Endothelial cell of umbilical vein (primary cell): ENCODE results near the gene STAT1. TPM values are rescaled to one million over a fixed set of nuclear protein-coding genes. Genes with fewer than 3 reads are reported as not detected.

ENCODE experiments used
- BruUV-seq: library from RNA; stranded (reverse); fragments of 400-500 nt; replicated peaks from 2 replicates; lab custom pipeline; 2021; lab: Mats Ljungman, UMichigan
- CTCF ChIA-PET: fragments of 300-600, 350-600 bp; sonication (Branson Sonifier 250); formaldehyde crosslinking; loops from one replicate; lab custom pipeline; 2021; ENCODE audit warnings: antibody characterized with exemption, inconsistent platforms; lab: Charles Lee
- POLR2A ChIA-PET: fragments of 300-600, 350-600 bp; sonication (Branson Sonifier 250); formaldehyde crosslinking; loops from one replicate; lab custom pipeline; 2021; ENCODE audit warnings: antibody characterized with exemption, inconsistent platforms; lab: Charles Lee
- DNase-seq: peaks from one replicate; pipeline ENCODE4 v3.0.0-alpha.2; 2011; ENCODE audit warnings: low read depth, low spot score
- FAIRE-seq: peaks from 2 replicates; lab custom pipeline; 2011; peaks lifted over from hg19 to GRCh38; lab: Jason Lieb, UNC
- H2AFZ ChIP-seq: 2 replicates; pipeline ENCODE4 v1.6.0; 2012; ENCODE audit warnings: low read depth, low read length, control low read depth, inconsistent platforms
- H3K27ac ChIP-seq: 2 replicates; pipeline ENCODE4 v1.5.1; 2011; ENCODE audit warnings: low read depth, mild to moderate bottlenecking, control low read depth, low read length, moderate library complexity; ENCODE audit not compliant: insufficient read depth
- H3K27me3 ChIP-seq, 2 experiments: 2 replicates each; pipeline versions ENCODE4 v1.6.0 to v1.6.1; 2011; ENCODE audit warnings: low read length in 2 of 2, mixed read lengths in 1 of 2; ENCODE audit not compliant: control insufficient read depth in 2 of 2, insufficient read depth in 2 of 2
- H3K36me3 ChIP-seq, 2 experiments: 2 replicates in 1 of 2; 3 replicates in 1 of 2; pipeline ENCODE4 v1.5.1; 2011; ENCODE audit warnings: low read length in 2 of 2, mild to moderate bottlenecking in 1 of 2, moderate library complexity in 1 of 2; ENCODE audit not compliant: control insufficient read depth in 2 of 2, insufficient read depth in 2 of 2; ENCODE audit errors: extremely low read depth in 1 of 2
- H3K4me1 ChIP-seq: 3 replicates; pipeline ENCODE4 v1.5.1; 2011; ENCODE audit warnings: mild to moderate bottlenecking, low read length; ENCODE audit not compliant: control insufficient read depth, insufficient read depth; ENCODE audit errors: extremely low read depth
- H3K4me2 ChIP-seq: 2 replicates; pipeline ENCODE4 v1.6.1; 2011; ENCODE audit warnings: low read length, control low read depth, mixed read lengths; ENCODE audit not compliant: insufficient read depth
- H3K4me3 ChIP-seq, 3 experiments: fragments of 200-600 bp in 1 of 3; sonication (generic), shearing (Covaris generic) in 1 of 3; replicated peaks in 1 of 3; 2 replicates each; pipeline ENCODE4 v1.5.1; 2011 to 2016; ENCODE audit warnings: control low read depth in 3 of 3, low read length in 3 of 3, mild to moderate bottlenecking in 2 of 3, inconsistent platforms in 1 of 3, low read depth in 1 of 3, moderate library complexity in 1 of 3; ENCODE audit not compliant: insufficient read depth in 1 of 3
- H3K79me2 ChIP-seq: 2 replicates; pipeline ENCODE4 v1.6.0; 2012; ENCODE audit warnings: low read length, inconsistent platforms; ENCODE audit not compliant: control insufficient read depth, insufficient read depth
- H3K9ac ChIP-seq: replicated peaks from 2 replicates; pipeline ENCODE3; 2011; ENCODE audit warnings: low read length, control low read depth; ENCODE audit not compliant: insufficient read depth; ENCODE audit errors: extremely low read depth
- H3K9me1 ChIP-seq: replicated peaks from 3 replicates; pipeline ENCODE4 v1.6.0; 2011; ENCODE audit warnings: mild to moderate bottlenecking, low read length; ENCODE audit not compliant: control insufficient read depth, insufficient read depth; ENCODE audit errors: extremely low read depth
- H3K9me3 ChIP-seq: replicated peaks from 2 replicates; pipeline ENCODE4 v1.5.1; 2012; ENCODE audit warnings: low read length, inconsistent platforms; ENCODE audit not compliant: control insufficient read depth, insufficient read depth
- H4K20me1 ChIP-seq: replicated peaks from 2 replicates; pipeline ENCODE3; 2011; ENCODE audit warnings: mild to moderate bottlenecking, low read length; ENCODE audit not compliant: control insufficient read depth, insufficient read depth; ENCODE audit errors: extremely low read depth
- EZH2 ChIP-seq: IDR thresholded peaks from 2 replicates; pipeline ENCODE4 v1.6.1; 2012; ENCODE audit warnings: borderline replicate concordance, low read depth, mild to moderate bottlenecking, moderate library complexity, low read length, inconsistent platforms; ENCODE audit not compliant: severe bottlenecking
- FOS ChIP-seq: IDR thresholded peaks from 2 replicates; pipeline ENCODE4 v1.6.1; 2011; ENCODE audit warnings: mild to moderate bottlenecking, low read length, moderate library complexity, borderline replicate concordance; ENCODE audit not compliant: insufficient read depth
- GATA2 ChIP-seq: IDR thresholded peaks from 2 replicates; pipeline ENCODE4 v1.7.0; 2011; ENCODE audit warnings: low read depth, mild to moderate bottlenecking, moderate library complexity, mixed read lengths, low read length; ENCODE audit not compliant: insufficient read length, insufficient read depth
- JUN ChIP-seq: IDR thresholded peaks from 2 replicates; pipeline ENCODE4 v1.6.1; 2011; ENCODE audit warnings: borderline replicate concordance, low read depth; ENCODE audit not compliant: insufficient read length, insufficient read depth
- MAX ChIP-seq: IDR thresholded peaks from 2 replicates; pipeline ENCODE4 v1.6.1; 2011; ENCODE audit not compliant: insufficient read depth, insufficient read length
- MYC ChIP-seq: IDR thresholded peaks from one replicate; pipeline ENCODE4 v1.6.1; 2011; ENCODE audit warnings: mild to moderate bottlenecking, low read depth, low read length
- POLR2A ChIP-seq: IDR thresholded peaks from 2 replicates; pipeline ENCODE4 v1.6.1; 2012; ENCODE audit warnings: low read depth, mild to moderate bottlenecking, control low read depth, low read length
- POLR2AphosphoS5 ChIP-seq: IDR thresholded peaks from 2 replicates; pipeline ENCODE4 v1.6.1; 2012; ENCODE audit warnings: low read depth, mild to moderate bottlenecking, control low read depth, low read length, moderate library complexity; ENCODE audit not compliant: insufficient read depth
- dilution Hi-C: fragments of 300-500 bp; cut with MboI; formaldehyde crosslinking; loops from one replicate; pipeline ENCODE4 v1.15.0; 2019; ENCODE audit warnings: low sequenced_read_pairs; ENCODE audit not compliant: extremely low pct_ligation_motif_present
- intact Hi-C: fragments of 100-400 bp; cut with micrococcal nuclease; formaldehyde crosslinking; loops from one replicate; pipeline ENCODE4 v1.10.0; 2022
- polyA plus RNA-seq, 4 experiments: library from polyadenylated mRNA; depleted of rRNA in 3 of 4; stranded (reverse) in 3 of 4; unstranded in 1 of 4; fragments of >200 nt; gene quantifications; 2 replicates each; pipeline versions ENCODE4 v1.2.1 to v1.2.3, GENCODE V29; 2011 to 2012; ENCODE audit warnings: missing spikeins in 1 of 4
- total RNA-seq: library from RNA; stranded (reverse); gene quantifications from 2 replicates; pipeline ENCODE4 v1.2.3, GENCODE V29; 2021
- TF ChIP-seq, protein P1 (sequence below), 2 donors: IDR thresholded peaks; 1 replicate in 1 of 2; 2 replicates in 1 of 2; pipeline ENCODE4 v1.5.1; 2011; ENCODE audit warnings: low read length in 2 of 2, mild to moderate bottlenecking in 2 of 2, moderate library complexity in 2 of 2, control low read depth in 1 of 2, inconsistent platforms in 1 of 2, low read depth in 1 of 2; ENCODE audit not compliant: insufficient read depth in 1 of 2; ENCODE audit errors: extremely low read depth in 1 of 2

STAT1 gene
- total and polyA plus RNA-seq, 2 donors (not counting 3 experiments of a cell fraction or from before 2014, with no cell fraction given) = 64.2 to 67.6 TPM

GRCh38 chr2:190942697-190943096 is 71.3 kb downstream of the STAT1 start:
- no peaks in the 10 kb centered on the region for H3K9me3 ChIP-seq
- no peaks in the 10 kb centered on the region for H3K36me3 ChIP-seq
- ChIA-PET CTCF (no interaction called here), POLR2A (no interaction called here)
- H3K79me2 ChIP-seq = no peaks in the 10 kb centered on the region
- dilution Hi-C loops (no loop called here), intact Hi-C loops (no loop called here)
- no peak for DNase-seq
- BruUV-seq = no TSS peak
- peaks cover 20% of the 10 kb centered on the region for H3K4me1 ChIP-seq
- H2AFZ ChIP-seq = no peak overlapping the region
- no peak overlapping the region for H3K4me2 ChIP-seq
- no peak overlapping the region for H3K4me3 ChIP-seq
- no peak for FAIRE-seq
- H3K9me1 ChIP-seq = no peaks in the 10 kb centered on the region
- H3K27ac ChIP-seq = no peak overlapping the region
- no peaks in the 10 kb centered on the region for H4K20me1 ChIP-seq
- no peaks in the 10 kb centered on the region for H3K27me3 ChIP-seq
- no peak for TF ChIP-seq POLR2AphosphoS5
- no peak for TF ChIP-seq JUN
- no peak for TF ChIP-seq GATA2
- no peak overlapping the region for H3K9ac ChIP-seq

DNA sequence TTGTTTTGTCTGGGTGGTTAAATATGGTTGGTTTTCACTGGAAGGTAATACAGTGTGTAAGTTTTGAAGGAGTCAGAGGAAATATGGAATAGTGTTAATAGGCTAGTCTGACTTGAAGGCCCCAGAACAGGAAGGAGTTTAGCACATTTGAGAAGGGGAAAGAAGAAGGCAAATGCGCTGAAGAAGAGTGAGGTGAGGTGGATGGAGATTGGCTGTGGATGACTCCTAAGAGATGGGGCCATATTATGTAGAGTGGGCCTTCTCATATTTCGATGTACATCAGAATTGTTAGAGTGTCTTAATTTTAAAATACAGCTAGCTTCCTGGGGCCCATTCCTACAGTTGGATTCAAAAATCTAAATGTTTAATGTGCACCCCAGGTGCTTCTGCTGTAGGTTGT is 72.4 kb downstream of the STAT1 start:
- Histone ChIP-seq H3K9me1 (no peaks in the 10 kb centered on the region), H3K9ac (no peak overlapping the region), H3K9me3 (no peaks in the 10 kb centered on the region), H2AFZ (no peak overlapping the region), H3K4me2 (no peak overlapping the region), H3K79me2 (no peaks in the 10 kb centered on the region), H4K20me1 (no peaks in the 10 kb centered on the region), H3K27me3 (no peaks in the 10 kb centered on the region), H3K4me1 (peaks cover 9% of the 10 kb centered on the region), H3K36me3 (no peaks in the 10 kb centered on the region), H3K4me3 (no peak overlapping the region), H3K27ac (no peak overlapping the region)
- TF ChIP-seq POLR2AphosphoS5 (no peak), MYC (no peak), POLR2A (no peak), MAX (no peak), EZH2 (no peak), GATA2 (no peak), FOS (no peak)
- TF ChIP-seq, protein P1, sequence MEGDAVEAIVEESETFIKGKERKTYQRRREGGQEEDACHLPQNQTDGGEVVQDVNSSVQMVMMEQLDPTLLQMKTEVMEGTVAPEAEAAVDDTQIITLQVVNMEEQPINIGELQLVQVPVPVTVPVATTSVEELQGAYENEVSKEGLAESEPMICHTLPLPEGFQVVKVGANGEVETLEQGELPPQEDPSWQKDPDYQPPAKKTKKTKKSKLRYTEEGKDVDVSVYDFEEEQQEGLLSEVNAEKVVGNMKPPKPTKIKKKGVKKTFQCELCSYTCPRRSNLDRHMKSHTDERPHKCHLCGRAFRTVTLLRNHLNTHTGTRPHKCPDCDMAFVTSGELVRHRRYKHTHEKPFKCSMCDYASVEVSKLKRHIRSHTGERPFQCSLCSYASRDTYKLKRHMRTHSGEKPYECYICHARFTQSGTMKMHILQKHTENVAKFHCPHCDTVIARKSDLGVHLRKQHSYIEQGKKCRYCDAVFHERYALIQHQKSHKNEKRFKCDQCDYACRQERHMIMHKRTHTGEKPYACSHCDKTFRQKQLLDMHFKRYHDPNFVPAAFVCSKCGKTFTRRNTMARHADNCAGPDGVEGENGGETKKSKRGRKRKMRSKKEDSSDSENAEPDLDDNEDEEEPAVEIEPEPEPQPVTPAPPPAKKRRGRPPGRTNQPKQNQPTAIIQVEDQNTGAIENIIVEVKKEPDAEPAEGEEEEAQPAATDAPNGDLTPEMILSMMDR (IDR thresholded peaks at IDR 0.05; ENCODE audit: extremely low read depth in 1 of 2, insufficient read depth in 1 of 2, low read depth in 1 of 2, low read length in 2 of 2) = no peak
- intact Hi-C loops (no loop called here), dilution Hi-C loops (no loop called here)
- BruUV-seq = no TSS peak
- ChIA-PET POLR2A (no interaction called here), CTCF (interaction anchor here (1.4 kb wide), 2 partner anchors 27 to 38 kb away, joined by 3 to 4 read pairs; no protein-coding TSS in a partner anchor)
- FAIRE-seq (no peak), DNase-seq (no peak)
